HG03558 (cell line): ENCODE results near the gene SERPINA3.
"Not testable (repeated sequence)": the region's sequence is repeated elsewhere in the genome, so short reads cannot be mapped to it uniquely, and the experiment has no call there.

Source experiments
- ATAC-seq: cut with Tn5 transposase; IDR thresholded peaks from one replicate; pipeline ENCODE4 v1.9.1; 2021; ENCODE audit warnings: moderate number of reproducible peaks; ENCODE audit not compliant: unreplicated experiment; ENCODE audit errors: extremely low read depth

SERPINA3 gene

GRCh38 chr14:94583557-94583956, 28.6 kb upstream of the SERPINA3 start:
- ATAC-seq: no peak

- no peak for ATAC-seq
These were observed 27.5 kb upstream of the SERPINA3 start for GRCh38 chr14:94584591-94585280.

- no peak for ATAC-seq
These were observed 25.6 kb upstream of the SERPINA3 start for GRCh38 chr14:94586635-94587034.

GRCh38 chr14:94588311-94588710, 23.9 kb upstream of the SERPINA3 start:
- no peak for ATAC-seq

GRCh38 chr14:94591073-94591472, 21.1 kb upstream of the SERPINA3 start:
- no peak for ATAC-seq

GRCh38 chr14:94591871-94592270, 20.3 kb upstream of the SERPINA3 start:
- no peak for ATAC-seq

GRCh38 chr14:94592457-94592856, 19.7 kb upstream of the SERPINA3 start:
- ATAC-seq: no peak

- ATAC-seq: no peak
These were observed 18.8 kb upstream of the SERPINA3 start for GRCh38 chr14:94593376-94593748.

- no peak for ATAC-seq
These were observed 18.3 kb upstream of the SERPINA3 start for GRCh38 chr14:94593749-94594431.

GRCh38 chr14:94594441-94594840, 17.8 kb upstream of the SERPINA3 start:
- no peak for ATAC-seq

- ATAC-seq: no peak
These were observed 16.3 kb upstream of the SERPINA3 start for GRCh38 chr14:94595912-94596311.

GRCh38 chr14:94596361-94596760, 15.8 kb upstream of the SERPINA3 start:
- ATAC-seq: no peak

GRCh38 chr14:94597788-94598187, 14.4 kb upstream of the SERPINA3 start:
- no peak for ATAC-seq

GRCh38 chr14:94598506-94598815, 13.7 kb upstream of the SERPINA3 start:
- ATAC-seq: no peak

GRCh38 chr14:94598816-94599655, 13.2 kb upstream of the SERPINA3 start:
- no peak for ATAC-seq

- ATAC-seq: no peak
These were observed 12.6 kb upstream of the SERPINA3 start for GRCh38 chr14:94599656-94600004.

- no peak for ATAC-seq
These were observed 12.0 kb upstream of the SERPINA3 start for GRCh38 chr14:94600148-94600545.

- no peak for ATAC-seq
These were observed 10.3 kb upstream of the SERPINA3 start for GRCh38 chr14:94601884-94602391.

- no peak for ATAC-seq
These were observed 9.5 kb upstream of the SERPINA3 start for GRCh38 chr14:94602722-94603121.

- ATAC-seq: no peak
These were observed 6.8 kb upstream of the SERPINA3 start for GRCh38 chr14:94605361-94605760.

GRCh38 chr14:94608966-94609365, 3.2 kb upstream of the SERPINA3 start:
- not testable (repeated sequence) for ATAC-seq
